HL-60 (cell line): ENCODE data around the gene PIK3R1.
A peak's percentile ranks its signal among the peaks of the same experiment; 100 is the strongest.

Experiments
- DNase-seq, 2 experiments: peaks; one replicate each; pipeline ENCODE4 v3.0.0-alpha.2; 2010 to 2020; ENCODE audit warnings: low read depth in 1 of 2, low spot score in 1 of 2
- H3K27ac ChIP-seq: fragments of 250-450 bp; sonication (Bioruptor Pico); replicated peaks from 2 replicates; pipeline ENCODE4 v1.5.1; 2020; ENCODE audit warnings: mild to moderate bottlenecking, moderate library complexity
- H3K27me3 ChIP-seq: fragments of 250-450 bp; sonication (Bioruptor Pico); 2 replicates; pipeline ENCODE4 v1.5.1; 2021; ENCODE audit warnings: mild to moderate bottlenecking, moderate library complexity; ENCODE audit not compliant: insufficient read depth, poor library complexity, severe bottlenecking
- H3K4me3 ChIP-seq: replicated peaks from 2 replicates; pipeline ENCODE4 v1.5.1; 2011; ENCODE audit warnings: mild to moderate bottlenecking, control low read depth, low read length; ENCODE audit not compliant: insufficient read depth
- GABPA ChIP-seq: IDR thresholded peaks from 2 replicates; pipeline ENCODE4 v1.6.1; 2012; ENCODE audit warnings: low read depth
- POLR2AphosphoS5 ChIP-seq: IDR thresholded peaks from 2 replicates; pipeline ENCODE4 v1.6.1; 2012; ENCODE audit warnings: low read depth
- SPI1 ChIP-seq: IDR thresholded peaks from 2 replicates; pipeline ENCODE4 v1.6.1; 2012; ENCODE audit warnings: low read depth, mild to moderate bottlenecking, borderline replicate concordance
- TF ChIP-seq, protein P1 (sequence below): IDR thresholded peaks from one replicate; pipeline ENCODE4 v1.5.1; 2011; ENCODE audit warnings: low read length, control low read depth, inconsistent platforms; ENCODE audit not compliant: insufficient read depth
- TF ChIP-seq, protein P2 (sequence below): IDR thresholded peaks from 2 replicates; pipeline ENCODE4 v1.6.1; 2012; ENCODE audit warnings: low read depth; ENCODE audit not compliant: insufficient replicate concordance

The PIK3R1 gene

DNA sequence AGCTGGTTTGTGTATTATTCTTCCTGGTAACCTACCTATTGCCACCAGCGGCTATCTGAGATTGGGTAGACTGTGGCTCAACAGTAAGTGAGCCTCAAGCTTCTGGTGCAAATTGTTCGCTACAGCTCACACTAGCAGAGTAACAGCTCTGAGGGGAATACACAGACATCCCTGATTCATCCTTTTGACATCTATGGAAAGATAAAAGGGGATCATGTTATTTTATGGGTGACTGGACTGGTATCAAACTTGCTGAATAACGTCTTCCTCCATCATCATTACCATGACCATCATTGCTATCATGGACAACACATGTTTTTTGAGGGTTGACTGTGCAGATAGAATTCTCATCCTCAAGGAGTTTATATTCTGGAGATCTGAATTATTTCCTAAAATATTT is 129.6 kb downstream of the PIK3R1 start:
- no peak overlapping the region for H3K4me3 ChIP-seq
- no peak for DNase-seq
- no peak overlapping the region for H3K27ac ChIP-seq
- no peak for TF ChIP-seq GABPA
- TF ChIP-seq SPI1 = no peak
- TF ChIP-seq, protein P1, sequence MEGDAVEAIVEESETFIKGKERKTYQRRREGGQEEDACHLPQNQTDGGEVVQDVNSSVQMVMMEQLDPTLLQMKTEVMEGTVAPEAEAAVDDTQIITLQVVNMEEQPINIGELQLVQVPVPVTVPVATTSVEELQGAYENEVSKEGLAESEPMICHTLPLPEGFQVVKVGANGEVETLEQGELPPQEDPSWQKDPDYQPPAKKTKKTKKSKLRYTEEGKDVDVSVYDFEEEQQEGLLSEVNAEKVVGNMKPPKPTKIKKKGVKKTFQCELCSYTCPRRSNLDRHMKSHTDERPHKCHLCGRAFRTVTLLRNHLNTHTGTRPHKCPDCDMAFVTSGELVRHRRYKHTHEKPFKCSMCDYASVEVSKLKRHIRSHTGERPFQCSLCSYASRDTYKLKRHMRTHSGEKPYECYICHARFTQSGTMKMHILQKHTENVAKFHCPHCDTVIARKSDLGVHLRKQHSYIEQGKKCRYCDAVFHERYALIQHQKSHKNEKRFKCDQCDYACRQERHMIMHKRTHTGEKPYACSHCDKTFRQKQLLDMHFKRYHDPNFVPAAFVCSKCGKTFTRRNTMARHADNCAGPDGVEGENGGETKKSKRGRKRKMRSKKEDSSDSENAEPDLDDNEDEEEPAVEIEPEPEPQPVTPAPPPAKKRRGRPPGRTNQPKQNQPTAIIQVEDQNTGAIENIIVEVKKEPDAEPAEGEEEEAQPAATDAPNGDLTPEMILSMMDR = no peak
- no peak for TF ChIP-seq POLR2AphosphoS5
- TF ChIP-seq, protein P2, sequence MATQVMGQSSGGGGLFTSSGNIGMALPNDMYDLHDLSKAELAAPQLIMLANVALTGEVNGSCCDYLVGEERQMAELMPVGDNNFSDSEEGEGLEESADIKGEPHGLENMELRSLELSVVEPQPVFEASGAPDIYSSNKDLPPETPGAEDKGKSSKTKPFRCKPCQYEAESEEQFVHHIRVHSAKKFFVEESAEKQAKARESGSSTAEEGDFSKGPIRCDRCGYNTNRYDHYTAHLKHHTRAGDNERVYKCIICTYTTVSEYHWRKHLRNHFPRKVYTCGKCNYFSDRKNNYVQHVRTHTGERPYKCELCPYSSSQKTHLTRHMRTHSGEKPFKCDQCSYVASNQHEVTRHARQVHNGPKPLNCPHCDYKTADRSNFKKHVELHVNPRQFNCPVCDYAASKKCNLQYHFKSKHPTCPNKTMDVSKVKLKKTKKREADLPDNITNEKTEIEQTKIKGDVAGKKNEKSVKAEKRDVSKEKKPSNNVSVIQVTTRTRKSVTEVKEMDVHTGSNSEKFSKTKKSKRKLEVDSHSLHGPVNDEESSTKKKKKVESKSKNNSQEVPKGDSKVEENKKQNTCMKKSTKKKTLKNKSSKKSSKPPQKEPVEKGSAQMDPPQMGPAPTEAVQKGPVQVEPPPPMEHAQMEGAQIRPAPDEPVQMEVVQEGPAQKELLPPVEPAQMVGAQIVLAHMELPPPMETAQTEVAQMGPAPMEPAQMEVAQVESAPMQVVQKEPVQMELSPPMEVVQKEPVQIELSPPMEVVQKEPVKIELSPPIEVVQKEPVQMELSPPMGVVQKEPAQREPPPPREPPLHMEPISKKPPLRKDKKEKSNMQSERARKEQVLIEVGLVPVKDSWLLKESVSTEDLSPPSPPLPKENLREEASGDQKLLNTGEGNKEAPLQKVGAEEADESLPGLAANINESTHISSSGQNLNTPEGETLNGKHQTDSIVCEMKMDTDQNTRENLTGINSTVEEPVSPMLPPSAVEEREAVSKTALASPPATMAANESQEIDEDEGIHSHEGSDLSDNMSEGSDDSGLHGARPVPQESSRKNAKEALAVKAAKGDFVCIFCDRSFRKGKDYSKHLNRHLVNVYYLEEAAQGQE = no peak
- H3K27me3 ChIP-seq = no peaks in the 10 kb centered on the region

DNA sequence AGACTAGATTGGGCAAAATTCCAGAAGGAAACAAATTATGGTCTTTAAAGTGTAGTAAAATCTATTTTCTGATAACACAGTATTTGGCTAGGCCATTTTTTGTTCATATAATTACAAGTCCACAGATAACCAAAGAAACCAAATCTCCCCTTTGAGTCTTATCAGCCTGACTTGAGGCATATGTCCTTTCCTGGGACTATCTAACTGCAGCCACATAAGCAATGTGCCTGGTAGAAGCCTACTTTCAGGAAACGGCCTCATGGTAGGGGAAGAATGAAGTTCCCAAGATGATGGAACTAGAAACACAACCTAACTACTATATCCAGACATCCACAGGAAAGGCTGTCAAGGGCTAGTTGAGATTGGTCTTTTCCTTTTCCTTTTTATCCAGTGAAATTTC is 130.0 kb downstream of the PIK3R1 start:
- TF ChIP-seq GABPA (no peak), SPI1 (no peak), POLR2AphosphoS5 (no peak)
- TF ChIP-seq, protein P2 = no peak
- TF ChIP-seq, protein P1 = no peak
- no peak for DNase-seq
- H3K27me3 ChIP-seq = no peaks in the 10 kb centered on the region

DNA sequence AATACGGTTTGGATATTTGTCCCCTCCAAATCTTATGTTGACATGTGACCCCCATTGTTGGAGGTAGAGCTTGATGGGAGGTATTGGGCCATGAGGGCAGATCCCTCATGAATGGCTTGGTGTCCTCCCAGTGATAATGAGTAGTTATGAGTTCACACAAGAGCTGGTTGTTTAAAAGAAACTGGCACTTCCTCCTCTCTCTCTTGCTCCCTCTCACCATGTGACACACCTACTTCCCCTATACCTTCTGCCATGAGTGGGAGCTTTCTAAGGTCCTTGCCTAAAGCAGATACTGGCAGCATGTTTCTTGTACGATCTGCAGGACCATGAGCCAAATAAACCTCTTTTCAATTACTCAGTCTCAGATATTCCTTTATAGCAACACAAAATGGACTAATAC is 132.0 kb downstream of the PIK3R1 start:
- DNase-seq = peak in 1 of 2 experiments; percentile 38
- Histone ChIP-seq H3K4me3 (no peak overlapping the region), H3K27ac (no peak overlapping the region; the same call in 1 of the 2 replicates), H3K27me3 (no peaks in the 10 kb centered on the region)
- TF ChIP-seq, protein P2 = no peak
- TF ChIP-seq SPI1 = peak; percentile 64; the same call in 1 of the 2 replicates

More for the DNA sequence above, 130.0 kb downstream of the PIK3R1 start:
- no peak overlapping the region for H3K4me3 ChIP-seq
- no peak overlapping the region for H3K27ac ChIP-seq
